Measurements from ENCODE around the gene PLEKHH1. TPM values are rescaled to one million over a fixed set of nuclear protein-coding genes. Genes with fewer than 3 reads are reported as not detected.

The PLEKHH1 gene
- total RNA-seq, 4 donors from 2014 or later: 2.4 to 10.2 (median 4.6) TPM

DNA sequence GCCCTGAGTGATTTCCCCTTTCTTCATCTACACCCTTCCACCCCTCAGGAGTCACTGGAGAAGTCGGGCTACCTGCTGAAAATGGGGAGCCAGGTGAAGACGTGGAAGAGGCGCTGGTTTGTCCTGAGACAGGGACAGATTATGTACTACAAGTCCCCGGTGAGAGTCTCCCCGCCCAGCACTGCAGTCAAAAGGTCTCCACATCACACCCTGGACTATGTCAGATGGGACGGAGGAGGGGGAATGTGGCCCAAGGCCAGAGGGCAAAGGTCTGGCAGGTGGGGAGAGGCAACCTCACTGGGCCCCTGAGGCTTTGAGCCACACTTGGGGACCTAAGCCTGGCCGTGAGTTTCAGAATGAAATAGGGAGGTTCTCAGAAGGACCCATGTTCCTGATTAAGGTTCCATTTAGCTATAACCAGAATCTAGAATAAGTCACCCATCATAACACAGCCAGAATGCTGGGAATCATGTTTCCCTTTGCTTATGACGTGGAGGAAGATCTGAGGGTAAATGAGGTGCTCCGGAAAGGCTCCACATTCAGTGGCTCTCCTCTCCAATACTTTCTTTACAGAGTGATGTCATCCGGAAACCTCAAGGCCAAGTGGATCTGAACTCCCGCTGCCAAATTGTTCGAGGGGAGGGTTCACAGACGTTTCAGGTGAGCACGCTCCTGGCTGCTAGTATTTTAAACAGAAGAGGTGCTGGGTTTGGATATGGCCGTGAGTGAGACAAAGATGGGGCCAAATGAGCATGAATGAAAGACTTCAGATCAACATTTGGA, 40.3 kb downstream of the PLEKHH1 start:
- TF ChIP-seq, protein P1, sequence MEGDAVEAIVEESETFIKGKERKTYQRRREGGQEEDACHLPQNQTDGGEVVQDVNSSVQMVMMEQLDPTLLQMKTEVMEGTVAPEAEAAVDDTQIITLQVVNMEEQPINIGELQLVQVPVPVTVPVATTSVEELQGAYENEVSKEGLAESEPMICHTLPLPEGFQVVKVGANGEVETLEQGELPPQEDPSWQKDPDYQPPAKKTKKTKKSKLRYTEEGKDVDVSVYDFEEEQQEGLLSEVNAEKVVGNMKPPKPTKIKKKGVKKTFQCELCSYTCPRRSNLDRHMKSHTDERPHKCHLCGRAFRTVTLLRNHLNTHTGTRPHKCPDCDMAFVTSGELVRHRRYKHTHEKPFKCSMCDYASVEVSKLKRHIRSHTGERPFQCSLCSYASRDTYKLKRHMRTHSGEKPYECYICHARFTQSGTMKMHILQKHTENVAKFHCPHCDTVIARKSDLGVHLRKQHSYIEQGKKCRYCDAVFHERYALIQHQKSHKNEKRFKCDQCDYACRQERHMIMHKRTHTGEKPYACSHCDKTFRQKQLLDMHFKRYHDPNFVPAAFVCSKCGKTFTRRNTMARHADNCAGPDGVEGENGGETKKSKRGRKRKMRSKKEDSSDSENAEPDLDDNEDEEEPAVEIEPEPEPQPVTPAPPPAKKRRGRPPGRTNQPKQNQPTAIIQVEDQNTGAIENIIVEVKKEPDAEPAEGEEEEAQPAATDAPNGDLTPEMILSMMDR (IDR thresholded peaks at IDR 0.05): no peak
- TF ChIP-seq POLR2A (IDR thresholded peaks at IDR 0.05): no peak
- TF ChIP-seq EP300 (IDR thresholded peaks at IDR 0.05): no peak
- no peaks in the 10 kb centered on the region for H3K27me3 ChIP-seq
- no peak overlapping the region for H3K4me3 ChIP-seq
- 83 to 87% methylated on average over 15 of the region's 15 CpGs for WGBS, 2 donors
- DNase-seq (ENCODE audit: low spot score in 2 of 2): no peak
- H3K36me3 ChIP-seq: peaks cover 0 to 34% (median 0%) of the 10 kb centered on the region in 3 donors
- no peaks in the 10 kb centered on the region for H3K9me3 ChIP-seq
- H3K27ac ChIP-seq: no peak overlapping the region
- H3K4me1 ChIP-seq: no peaks in the 10 kb centered on the region

GRCh38 chr14:67574156-67574555, 41.1 kb downstream of the PLEKHH1 start:
- H3K36me3 ChIP-seq: peaks cover 0 to 41% (median 0%) of the 10 kb centered on the region in 3 donors
- DNase-seq (ENCODE audit: low spot score in 2 of 2): no peak
- H3K4me3 ChIP-seq: no peak overlapping the region
- TF ChIP-seq EP300 (IDR thresholded peaks at IDR 0.05) (no peak), POLR2A (IDR thresholded peaks at IDR 0.05) (no peak)
- TF ChIP-seq, protein P1 (IDR thresholded peaks at IDR 0.05): no peak
- H3K27me3 ChIP-seq: no peaks in the 10 kb centered on the region
- 87 to 90% methylated on average over 14 of the region's 14 CpGs for WGBS, 2 donors
- no peaks in the 10 kb centered on the region for H3K4me1 ChIP-seq
- no peak overlapping the region for H3K27ac ChIP-seq
- H3K9me3 ChIP-seq: no peaks in the 10 kb centered on the region

GRCh38 chr14:67574806-67575205, 41.7 kb downstream of the PLEKHH1 start:
- Histone ChIP-seq H3K9me3 (no peaks in the 10 kb centered on the region), H3K4me3 (no peak overlapping the region), H3K27ac (no peak overlapping the region), H3K27me3 (no peaks in the 10 kb centered on the region), H3K36me3 (peaks cover 0 to 48% (median 0%) of the 10 kb centered on the region in 3 donors), H3K4me1 (no peaks in the 10 kb centered on the region)
- TF ChIP-seq POLR2A (IDR thresholded peaks at IDR 0.05) (no peak), EP300 (IDR thresholded peaks at IDR 0.05) (no peak)
- TF ChIP-seq, protein P1 (IDR thresholded peaks at IDR 0.05): no peak
- no peak for DNase-seq (ENCODE audit: low spot score in 2 of 2)
- WGBS, 2 donors: 82 to 83% methylated on average over 7 of the region's 7 CpGs

DNA sequence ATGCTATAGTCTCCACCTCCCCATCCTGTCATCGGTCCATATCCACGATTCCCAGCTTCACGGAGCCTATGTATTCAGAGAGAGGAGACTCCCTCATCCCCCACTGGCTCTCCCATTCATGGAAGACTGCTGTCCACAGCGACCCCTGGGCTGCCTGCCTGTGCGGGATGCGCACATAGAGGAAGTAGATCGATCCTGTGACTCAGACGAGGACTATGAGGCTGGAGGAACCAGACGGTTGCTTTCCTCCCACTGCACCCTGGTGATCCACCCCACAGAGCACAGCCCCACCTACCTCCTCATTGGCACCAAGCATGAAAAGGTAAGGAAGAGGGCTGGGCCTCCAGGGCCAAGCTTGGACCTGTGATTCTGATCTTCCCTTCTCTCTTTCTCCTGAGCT, 42.6 kb downstream of the PLEKHH1 start:
- 70 to 75% methylated on average over 9 of the region's 9 CpGs for WGBS, 2 donors
- H3K4me1 ChIP-seq: no peaks in the 10 kb centered on the region
- no peak overlapping the region for H3K27ac ChIP-seq
- DNase-seq (ENCODE audit: low spot score in 2 of 2): no peak
- H3K4me3 ChIP-seq: no peak overlapping the region
- no peak for TF ChIP-seq POLR2A (IDR thresholded peaks at IDR 0.05)
- TF ChIP-seq EP300 (IDR thresholded peaks at IDR 0.05): no peak
- TF ChIP-seq, protein P1 (IDR thresholded peaks at IDR 0.05): no peak
- no peaks in the 10 kb centered on the region for H3K9me3 ChIP-seq
- H3K36me3 ChIP-seq: peaks cover 0 to 56% (median 0%) of the 10 kb centered on the region in 3 donors
- no peaks in the 10 kb centered on the region for H3K27me3 ChIP-seq

GRCh38 chr14:67576216-67576955, 43.3 kb downstream of the PLEKHH1 start:
- no peak for DNase-seq (ENCODE audit: low spot score in 2 of 2)
- Histone ChIP-seq H3K36me3 (peaks cover 0 to 63% (median 0%) of the 10 kb centered on the region in 3 donors), H3K4me1 (no peaks in the 10 kb centered on the region), H3K27ac (no peak overlapping the region), H3K9me3 (no peaks in the 10 kb centered on the region), H3K4me3 (no peak overlapping the region), H3K27me3 (no peaks in the 10 kb centered on the region)
- TF ChIP-seq POLR2A (IDR thresholded peaks at IDR 0.05): no peak
- TF ChIP-seq, protein P1 (IDR thresholded peaks at IDR 0.05): no peak
- no peak for TF ChIP-seq EP300 (IDR thresholded peaks at IDR 0.05)
- 88 to 96% methylated on average over 7 of the region's 7 CpGs for WGBS, 2 donors

Measured in tibial nerve (tissue), 4 donors.